ENCODE results near the gene RELN. TPM values are rescaled to one million over a fixed set of nuclear protein-coding genes. Genes with fewer than 3 reads are reported as not detected.
A peak's percentile ranks its signal among the peaks of the same experiment; 100 is the strongest.

Gene RELN
- total RNA-seq, 1 donor from 2014 or later, result 5.4 TPM

DNA sequence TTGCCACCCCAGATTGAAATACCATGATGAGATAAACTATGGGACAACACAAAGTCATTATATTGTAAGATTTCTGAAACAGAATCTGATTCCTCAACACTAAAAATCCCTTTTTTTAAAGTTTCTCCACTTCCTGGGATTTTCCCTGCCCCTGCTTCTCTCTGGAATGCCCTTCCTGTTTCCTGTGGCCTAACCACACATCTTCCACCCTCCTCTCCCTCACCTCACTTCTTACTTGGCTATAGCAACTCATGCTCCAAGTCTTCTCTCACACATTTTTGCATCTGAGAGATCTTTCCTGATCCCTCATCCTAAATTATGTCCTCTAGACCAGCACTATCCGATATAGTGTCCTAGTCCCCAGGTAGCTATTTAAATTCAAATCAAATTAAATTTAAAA lies 4.1 kb upstream of the RELN start:
- TF ChIP-seq, protein P1, sequence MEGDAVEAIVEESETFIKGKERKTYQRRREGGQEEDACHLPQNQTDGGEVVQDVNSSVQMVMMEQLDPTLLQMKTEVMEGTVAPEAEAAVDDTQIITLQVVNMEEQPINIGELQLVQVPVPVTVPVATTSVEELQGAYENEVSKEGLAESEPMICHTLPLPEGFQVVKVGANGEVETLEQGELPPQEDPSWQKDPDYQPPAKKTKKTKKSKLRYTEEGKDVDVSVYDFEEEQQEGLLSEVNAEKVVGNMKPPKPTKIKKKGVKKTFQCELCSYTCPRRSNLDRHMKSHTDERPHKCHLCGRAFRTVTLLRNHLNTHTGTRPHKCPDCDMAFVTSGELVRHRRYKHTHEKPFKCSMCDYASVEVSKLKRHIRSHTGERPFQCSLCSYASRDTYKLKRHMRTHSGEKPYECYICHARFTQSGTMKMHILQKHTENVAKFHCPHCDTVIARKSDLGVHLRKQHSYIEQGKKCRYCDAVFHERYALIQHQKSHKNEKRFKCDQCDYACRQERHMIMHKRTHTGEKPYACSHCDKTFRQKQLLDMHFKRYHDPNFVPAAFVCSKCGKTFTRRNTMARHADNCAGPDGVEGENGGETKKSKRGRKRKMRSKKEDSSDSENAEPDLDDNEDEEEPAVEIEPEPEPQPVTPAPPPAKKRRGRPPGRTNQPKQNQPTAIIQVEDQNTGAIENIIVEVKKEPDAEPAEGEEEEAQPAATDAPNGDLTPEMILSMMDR (IDR thresholded peaks at IDR 0.05; ENCODE audit: unreplicated experiment), result no peak
- peaks cover 8% of the 10 kb centered on the region for H3K4me1 Mint-ChIP-seq (ENCODE audit: low read depth)
- no peaks in the 10 kb centered on the region for H3K36me3 Mint-ChIP-seq (ENCODE audit: insufficient read depth)
- H3K9me3 Mint-ChIP-seq (ENCODE audit: low read depth), result no peaks in the 10 kb centered on the region
- no peak overlapping the region for H3K27ac Mint-ChIP-seq
- no peak overlapping the region for H3K4me3 Mint-ChIP-seq (ENCODE audit: low read depth)
- H3K27me3 Mint-ChIP-seq, result peaks cover 38% of the 10 kb centered on the region
- no peak for DNase-seq (ENCODE audit: low spot score, unreplicated experiment)

DNA sequence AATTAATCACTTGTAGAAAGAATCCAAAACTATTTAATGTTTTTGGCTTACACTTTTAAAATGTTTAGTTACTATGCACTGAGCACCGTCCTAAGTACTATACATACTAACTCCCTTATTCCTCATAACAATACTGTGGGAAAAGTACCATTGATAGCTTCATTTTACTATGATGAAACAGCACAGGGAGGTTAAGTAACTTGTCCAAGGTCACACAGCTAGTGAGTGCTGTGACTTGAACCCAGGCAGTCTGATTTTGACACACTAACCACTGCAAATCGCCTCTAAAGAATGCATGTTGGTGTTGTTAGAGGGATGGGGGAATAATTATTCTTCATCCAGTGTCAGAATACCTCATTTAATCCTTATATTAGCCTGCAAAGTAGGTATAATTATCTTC lies 1.9 kb upstream of the RELN start:
- Mint-ChIP-seq H3K9me3 (ENCODE audit: low read depth) (no peaks in the 10 kb centered on the region), H3K4me3 (ENCODE audit: low read depth) (no peak overlapping the region), H3K4me1 (ENCODE audit: low read depth) (peaks cover 9% of the 10 kb centered on the region), H3K27me3 (peaks cover 58% of the 10 kb centered on the region), H3K36me3 (ENCODE audit: insufficient read depth) (no peaks in the 10 kb centered on the region), H3K27ac (no peak overlapping the region)
- no peak for DNase-seq (ENCODE audit: low spot score, unreplicated experiment)
- TF ChIP-seq, protein P1 (IDR thresholded peaks at IDR 0.05; ENCODE audit: unreplicated experiment), result no peak

DNA sequence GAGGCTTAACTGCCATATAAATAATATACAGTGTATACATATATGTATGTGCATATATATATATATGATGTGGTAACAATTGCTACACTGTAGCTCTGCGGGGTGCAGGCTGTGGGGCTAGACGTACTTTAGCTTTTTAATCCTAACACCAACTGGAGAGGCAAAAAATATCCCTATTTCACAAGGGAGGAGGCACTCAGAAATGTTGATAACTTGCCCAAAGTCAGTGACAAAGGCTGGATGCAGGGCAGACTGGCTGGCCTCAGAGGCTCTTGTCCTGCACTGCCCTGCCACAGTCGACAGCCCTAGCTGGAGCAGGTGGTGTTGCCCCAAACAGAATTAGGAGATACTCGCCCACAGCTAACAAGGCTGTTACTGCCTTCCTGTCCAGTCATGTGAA lies 1.5 kb upstream of the RELN start:
- Mint-ChIP-seq H3K4me3 (ENCODE audit: low read depth) (no peak overlapping the region), H3K27me3 (peaks cover 60% of the 10 kb centered on the region), H3K9me3 (ENCODE audit: low read depth) (no peaks in the 10 kb centered on the region), H3K27ac (no peak overlapping the region), H3K36me3 (ENCODE audit: insufficient read depth) (no peaks in the 10 kb centered on the region), H3K4me1 (ENCODE audit: low read depth) (peaks cover 9% of the 10 kb centered on the region)
- TF ChIP-seq, protein P1 (IDR thresholded peaks at IDR 0.05; ENCODE audit: unreplicated experiment), result no peak
- no peak for DNase-seq (ENCODE audit: low spot score, unreplicated experiment)

DNA sequence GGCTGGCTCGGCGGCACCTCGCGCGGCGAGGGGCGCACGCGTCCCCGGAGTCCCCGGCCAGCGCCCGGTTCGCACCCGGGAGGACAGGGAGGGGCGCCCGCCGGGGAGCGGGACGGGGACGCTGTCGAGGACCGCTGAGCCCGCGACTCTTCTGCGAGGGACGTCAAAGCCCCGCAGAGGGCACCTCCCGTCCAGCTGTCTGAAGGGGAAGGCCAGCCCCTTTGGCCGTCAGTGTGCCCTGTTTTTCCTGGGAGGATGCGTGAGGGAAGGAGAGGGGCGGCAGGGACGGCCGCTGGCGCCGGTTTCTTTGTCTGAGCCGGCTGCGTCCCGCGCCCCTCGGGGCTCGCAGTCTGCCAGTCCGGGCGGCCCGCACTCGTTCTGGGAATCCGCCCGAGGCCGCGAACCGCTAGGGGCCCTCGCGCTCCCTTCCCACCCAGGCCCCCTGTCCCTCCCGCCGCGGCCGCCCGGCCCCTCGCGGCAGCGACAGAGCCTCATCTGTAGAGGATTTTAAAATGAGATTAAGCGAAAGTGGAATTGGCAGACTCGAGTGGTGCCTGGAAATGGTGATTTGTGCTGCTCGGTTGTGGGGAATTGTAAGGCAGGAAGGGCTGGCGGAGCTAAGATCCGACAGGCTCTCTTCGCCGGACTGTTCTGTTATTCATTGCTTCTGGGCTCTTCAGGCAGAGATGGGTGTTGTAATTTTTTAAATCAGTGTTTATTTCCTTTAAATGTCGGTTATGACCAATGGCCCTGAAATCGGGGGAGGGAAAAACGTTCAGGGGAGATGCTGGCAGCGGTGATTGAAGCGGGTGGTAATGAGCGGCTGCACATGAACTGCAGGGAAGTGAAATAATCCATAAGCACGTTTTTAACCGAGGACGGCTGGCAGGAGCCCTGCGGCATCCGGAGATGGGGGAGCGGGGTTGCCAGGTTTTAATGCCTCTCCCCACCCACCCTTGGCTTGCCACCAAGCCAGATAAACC lies 618 bp upstream of the RELN start:
- Mint-ChIP-seq H3K36me3 (ENCODE audit: insufficient read depth) (no peaks in the 10 kb centered on the region), H3K27ac (peak overlapping the region; percentile 8), H3K4me3 (ENCODE audit: low read depth) (peak overlapping the region; percentile 65), H3K4me1 (ENCODE audit: low read depth) (peaks cover 9% of the 10 kb centered on the region), H3K9me3 (ENCODE audit: low read depth) (no peaks in the 10 kb centered on the region), H3K27me3 (peaks cover 70% of the 10 kb centered on the region)
- DNase-seq (ENCODE audit: low spot score, unreplicated experiment), result peak; percentile 39
- TF ChIP-seq, protein P1 (IDR thresholded peaks at IDR 0.05; ENCODE audit: unreplicated experiment), result peak; percentile 48

DNA sequence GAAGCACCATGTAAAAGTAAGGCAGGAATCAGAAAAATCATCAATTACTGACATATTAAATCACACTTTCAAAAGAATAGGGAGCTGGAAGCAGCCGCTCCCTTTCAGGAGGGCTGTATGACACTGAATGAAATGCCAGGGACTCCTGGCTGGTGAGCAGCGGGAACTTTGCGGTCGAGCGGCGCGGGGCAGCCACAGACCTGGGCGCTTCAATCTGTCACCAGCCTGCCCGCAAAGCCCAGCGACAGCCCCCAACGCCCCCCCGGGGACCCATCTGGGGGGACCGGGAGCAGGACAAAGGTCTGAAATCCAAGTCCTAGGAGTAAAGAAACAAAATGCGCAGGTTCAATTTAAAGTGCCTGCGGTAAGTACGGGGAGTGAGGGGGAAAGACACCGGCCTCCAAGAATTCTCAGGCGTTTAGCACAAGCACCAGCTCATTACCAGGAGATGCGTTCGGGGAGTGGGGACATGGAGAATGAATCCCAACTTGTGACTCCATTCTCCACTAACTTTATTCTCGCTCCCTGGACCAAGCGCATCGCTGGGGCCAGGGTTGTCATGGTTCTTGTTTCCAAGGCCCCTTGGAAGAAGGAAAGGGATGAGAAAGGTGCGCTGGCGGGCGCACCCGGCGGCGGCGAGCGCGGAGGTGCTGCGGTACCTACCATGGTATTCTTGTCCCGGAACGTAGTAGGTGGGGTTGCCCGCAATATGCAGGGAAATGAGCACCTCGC lies 824 bp downstream of the RELN start:
- Mint-ChIP-seq H3K27me3 (peaks cover 74% of the 10 kb centered on the region), H3K27ac (peak overlapping the region; percentile 2), H3K36me3 (ENCODE audit: insufficient read depth) (no peaks in the 10 kb centered on the region), H3K4me1 (ENCODE audit: low read depth) (peaks cover 9% of the 10 kb centered on the region), H3K4me3 (ENCODE audit: low read depth) (peak overlapping the region; percentile 73), H3K9me3 (ENCODE audit: low read depth) (no peaks in the 10 kb centered on the region)
- TF ChIP-seq, protein P1 (IDR thresholded peaks at IDR 0.05; ENCODE audit: unreplicated experiment), result no peak
- DNase-seq (ENCODE audit: low spot score, unreplicated experiment), result no peak

Data from progenitor cell of endocrine pancreas (in vitro differentiated cells).